Loucy (cell line): Measurements from ENCODE around the gene DOCK9.

Experiments used
- CTCF ChIP-seq: fragments of 200-600 bp; sonication (generic); conservative IDR thresholded peaks from 2 replicates; pipeline ENCODE4 v1.5.1; 2014; ENCODE audit warnings: mild to moderate bottlenecking, antibody characterized with exemption, low read length
- EZH2phosphoT487 ChIP-seq: fragments of 200-600 bp; IDR thresholded peaks from 2 replicates; pipeline ENCODE4 v1.6.1; 2018; ENCODE audit warnings: antibody characterized with exemption, mild to moderate bottlenecking, moderate library complexity, borderline replicate concordance

- TF ChIP-seq CTCF (no peak; the same call in 1 of the 2 replicates), EZH2phosphoT487 (no peak)
Measured at GRCh38 chr13:98897706-98898105, 80.2 kb downstream of the DOCK9 start.
